Central memory CD8-positive, alpha-beta T cell (primary cell): ENCODE results near the gene PDXDC1.
"Not testable (repeated sequence)": the region's sequence is repeated elsewhere in the genome, so short reads cannot be mapped to it uniquely, and the experiment has no call there.

Experiments used
- ATAC-seq: fragments of 150-1000 bp; cut with Tn5 transposase; replicated peaks from 2 replicates; pipeline ENCODE4 v1.10.0; 2022; ENCODE audit warnings: mild to moderate bottlenecking, moderate FRiP score, moderate number of reproducible peaks; ENCODE audit not compliant: poor library complexity, severe bottlenecking; ENCODE audit errors: extremely low read depth
- DNase-seq, 2 donors: peaks; one replicate each; pipeline ENCODE4 v3.0.0; 2021; ENCODE audit warnings: low spot score in 2 of 2
- H3K27ac Mint-ChIP-seq: one replicate; pipeline ENCODE4 v1.8.0; 2022; ENCODE audit warnings: low read depth, mild to moderate bottlenecking, moderate library complexity, mixed read lengths
- H3K27me3 Mint-ChIP-seq: one replicate; pipeline ENCODE4 v1.8.0; 2022; ENCODE audit warnings: mixed read lengths
- H3K36me3 Mint-ChIP-seq: one replicate; pipeline ENCODE4 v1.8.0; 2022; ENCODE audit warnings: mild to moderate bottlenecking, moderate library complexity, mixed read lengths; ENCODE audit not compliant: insufficient read depth
- H3K4me1 Mint-ChIP-seq: one replicate; pipeline ENCODE4 v1.8.0; 2022; ENCODE audit warnings: mixed read lengths
- H3K4me3 Mint-ChIP-seq: one replicate; pipeline ENCODE4 v1.8.0; 2022; ENCODE audit warnings: mild to moderate bottlenecking, moderate library complexity, mixed read lengths
- H3K9me3 Mint-ChIP-seq: one replicate; pipeline ENCODE4 v1.8.0; 2022; ENCODE audit warnings: mixed read lengths

PDXDC1 gene

DNA sequence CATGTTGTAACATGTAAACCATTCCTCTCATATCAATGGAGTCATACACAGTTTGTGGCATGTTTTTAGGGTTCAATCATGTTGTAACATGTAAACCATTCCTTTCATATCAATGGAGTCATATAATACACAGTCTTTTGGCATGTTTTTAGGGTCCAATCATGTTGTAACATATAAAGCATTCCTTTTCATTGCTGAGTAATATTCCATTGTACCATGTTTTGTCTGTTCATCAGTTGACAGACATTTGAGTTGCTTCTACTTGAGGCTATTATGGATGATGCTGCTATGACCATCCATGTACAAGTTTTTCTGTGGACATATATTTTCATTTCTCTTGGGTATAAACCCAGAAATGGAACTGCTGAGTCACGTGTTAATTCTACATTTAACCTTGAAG is 106.1 kb downstream of the PDXDC1 start:
- not testable (repeated sequence) for H3K27ac Mint-ChIP-seq, DNase-seq, H3K27me3 Mint-ChIP-seq, H3K4me1 Mint-ChIP-seq, H3K9me3 Mint-ChIP-seq, H3K4me3 Mint-ChIP-seq, ATAC-seq
- H3K36me3 Mint-ChIP-seq = peaks cover 72% of the 10 kb centered on the region

GRCh38 chr16:15082788-15083187 is 108.0 kb downstream of the PDXDC1 start:
- H3K4me1 Mint-ChIP-seq, H3K4me3 Mint-ChIP-seq, H3K9me3 Mint-ChIP-seq, H3K27ac Mint-ChIP-seq, DNase-seq, H3K27me3 Mint-ChIP-seq, ATAC-seq: not testable (repeated sequence)
- peaks cover 60% of the 10 kb centered on the region for H3K36me3 Mint-ChIP-seq

- not testable (repeated sequence) for H3K27me3 Mint-ChIP-seq, H3K9me3 Mint-ChIP-seq, DNase-seq, H3K4me3 Mint-ChIP-seq, ATAC-seq, H3K27ac Mint-ChIP-seq
- Mint-ChIP-seq H3K4me1 (peaks cover 24% of the 10 kb centered on the region), H3K36me3 (peaks cover 41% of the 10 kb centered on the region)
Observed at GRCh38 chr16:15090663-15091269, 115.9 kb downstream of the PDXDC1 start.

DNA sequence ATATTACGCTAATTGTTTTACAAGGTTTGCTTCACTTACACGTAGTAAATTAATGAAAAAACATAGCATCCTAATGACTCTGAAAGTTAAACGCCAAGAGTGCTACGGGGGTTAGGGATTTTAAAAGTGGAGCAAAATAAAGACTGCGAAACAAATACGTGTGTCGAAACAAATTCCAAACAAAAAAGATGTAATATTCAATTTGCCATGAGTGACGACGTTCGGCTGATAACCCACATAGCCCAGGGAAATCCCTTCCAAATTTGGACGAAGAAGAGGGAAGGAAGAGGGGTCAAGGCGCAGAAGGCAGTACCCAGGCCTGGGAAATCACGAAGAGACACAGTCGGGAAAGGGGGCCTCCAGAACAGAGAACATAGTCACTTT is 118.7 kb downstream of the PDXDC1 start:
- DNase-seq, H3K9me3 Mint-ChIP-seq, ATAC-seq, H3K27me3 Mint-ChIP-seq: not testable (repeated sequence)
- peak overlapping the region; percentile 98 for H3K4me3 Mint-ChIP-seq
- peaks cover 24% of the 10 kb centered on the region for H3K4me1 Mint-ChIP-seq
- H3K36me3 Mint-ChIP-seq = peaks cover 30% of the 10 kb centered on the region
- peak overlapping the region; percentile 94 for H3K27ac Mint-ChIP-seq

- Mint-ChIP-seq H3K4me3 (peak within 1 kb of the TSS; percentile 98), H3K36me3 (peaks cover 26% of the 10 kb centered on the region), H3K4me1 (peaks cover 24% of the 10 kb centered on the region), H3K27ac (peak within 1 kb of the TSS; percentile 94)
- DNase-seq (peak; percentile 63 to 65), ATAC-seq (peak; percentile 98)
- not testable (repeated sequence) for H3K27me3 Mint-ChIP-seq, H3K9me3 Mint-ChIP-seq
Observed at GRCh38 chr16:15093955-15094827, 119.4 kb downstream of the PDXDC1 start, which contains the start of gene RRN3. Gene RRN3, minus strand, starts transcription at chr16:15094272. Its CDS starts 39 bp downstream, at chr16:15094233.

DNA sequence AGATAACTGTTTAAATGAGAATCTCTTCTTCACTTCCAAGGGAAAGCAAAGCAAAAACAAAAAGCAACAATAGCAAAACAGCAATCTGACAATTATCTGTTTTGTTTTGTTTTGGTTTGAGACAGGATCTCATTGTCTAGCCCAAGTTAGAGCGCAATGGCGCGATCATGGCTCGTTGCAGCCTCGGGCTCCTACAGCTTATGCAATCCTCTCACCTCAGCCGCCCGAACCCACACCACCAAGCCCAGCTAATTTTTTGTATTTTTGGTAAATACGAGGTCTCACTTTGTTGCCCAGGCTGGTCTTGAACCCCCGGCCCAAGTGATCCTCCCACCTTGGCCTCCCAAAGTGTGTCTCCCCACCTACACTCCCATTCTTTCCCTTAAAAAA is 121.8 kb downstream of the PDXDC1 start:
- H3K9me3 Mint-ChIP-seq = not testable (repeated sequence)

GRCh38 chr16:15099366-15099909 is 124.6 kb downstream of the PDXDC1 start:
- not testable (repeated sequence) for H3K36me3 Mint-ChIP-seq, H3K9me3 Mint-ChIP-seq, H3K4me1 Mint-ChIP-seq, ATAC-seq, H3K27me3 Mint-ChIP-seq, H3K27ac Mint-ChIP-seq, H3K4me3 Mint-ChIP-seq, DNase-seq

More for the DNA sequence above, 121.8 kb downstream of the PDXDC1 start:
- DNase-seq, H3K4me3 Mint-ChIP-seq, ATAC-seq, H3K36me3 Mint-ChIP-seq, H3K27me3 Mint-ChIP-seq, H3K27ac Mint-ChIP-seq: not testable (repeated sequence)
- H3K4me1 Mint-ChIP-seq = peaks cover 24% of the 10 kb centered on the region

GRCh38 chr16:15100372-15100987 is 125.7 kb downstream of the PDXDC1 start:
- DNase-seq, ATAC-seq, H3K4me3 Mint-ChIP-seq, H3K27ac Mint-ChIP-seq, H3K9me3 Mint-ChIP-seq, H3K36me3 Mint-ChIP-seq, H3K27me3 Mint-ChIP-seq, H3K4me1 Mint-ChIP-seq: not testable (repeated sequence)

GRCh38 chr16:15127641-15128425 is 153.0 kb downstream of the PDXDC1 start:
- H3K9me3 Mint-ChIP-seq, H3K36me3 Mint-ChIP-seq, DNase-seq, ATAC-seq, H3K4me1 Mint-ChIP-seq, H3K27ac Mint-ChIP-seq, H3K4me3 Mint-ChIP-seq, H3K27me3 Mint-ChIP-seq: not testable (repeated sequence)

DNA sequence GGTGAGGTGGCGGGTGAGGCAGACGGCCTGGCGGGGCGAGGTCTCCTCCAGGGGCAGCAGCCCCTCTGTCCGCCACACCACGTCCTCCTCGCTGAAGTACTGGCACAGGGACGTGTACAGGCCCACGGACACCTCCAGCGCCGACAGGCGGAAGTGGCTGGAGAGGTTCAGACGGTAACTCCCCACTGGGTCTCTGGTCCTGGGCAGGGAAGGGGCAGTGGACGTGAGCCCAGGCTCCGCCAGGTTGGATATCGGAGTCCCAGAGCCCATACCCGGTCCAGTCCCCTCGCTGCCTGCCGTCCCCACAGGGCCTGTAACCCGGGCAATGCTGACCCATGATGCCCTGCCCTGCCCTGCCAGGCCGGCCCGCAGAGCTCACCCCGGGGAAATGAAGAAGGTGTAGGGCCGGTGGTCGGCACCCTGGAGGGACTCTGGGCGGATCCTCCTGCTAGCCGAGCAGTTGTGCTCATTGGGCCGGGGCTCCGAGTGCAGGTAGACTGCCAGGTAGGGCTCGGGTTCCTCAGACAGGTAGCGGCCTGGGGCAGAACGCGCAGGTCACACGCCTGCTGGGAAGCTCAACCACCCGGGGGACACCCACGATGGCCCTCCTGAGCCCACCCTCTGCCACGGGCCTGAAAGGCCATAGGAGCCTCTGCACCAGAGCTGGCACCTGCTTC is 155.6 kb downstream of the PDXDC1 start:
- H3K36me3 Mint-ChIP-seq, ATAC-seq, DNase-seq, H3K4me3 Mint-ChIP-seq, H3K27ac Mint-ChIP-seq, H3K4me1 Mint-ChIP-seq, H3K9me3 Mint-ChIP-seq, H3K27me3 Mint-ChIP-seq: not testable (repeated sequence)

DNA sequence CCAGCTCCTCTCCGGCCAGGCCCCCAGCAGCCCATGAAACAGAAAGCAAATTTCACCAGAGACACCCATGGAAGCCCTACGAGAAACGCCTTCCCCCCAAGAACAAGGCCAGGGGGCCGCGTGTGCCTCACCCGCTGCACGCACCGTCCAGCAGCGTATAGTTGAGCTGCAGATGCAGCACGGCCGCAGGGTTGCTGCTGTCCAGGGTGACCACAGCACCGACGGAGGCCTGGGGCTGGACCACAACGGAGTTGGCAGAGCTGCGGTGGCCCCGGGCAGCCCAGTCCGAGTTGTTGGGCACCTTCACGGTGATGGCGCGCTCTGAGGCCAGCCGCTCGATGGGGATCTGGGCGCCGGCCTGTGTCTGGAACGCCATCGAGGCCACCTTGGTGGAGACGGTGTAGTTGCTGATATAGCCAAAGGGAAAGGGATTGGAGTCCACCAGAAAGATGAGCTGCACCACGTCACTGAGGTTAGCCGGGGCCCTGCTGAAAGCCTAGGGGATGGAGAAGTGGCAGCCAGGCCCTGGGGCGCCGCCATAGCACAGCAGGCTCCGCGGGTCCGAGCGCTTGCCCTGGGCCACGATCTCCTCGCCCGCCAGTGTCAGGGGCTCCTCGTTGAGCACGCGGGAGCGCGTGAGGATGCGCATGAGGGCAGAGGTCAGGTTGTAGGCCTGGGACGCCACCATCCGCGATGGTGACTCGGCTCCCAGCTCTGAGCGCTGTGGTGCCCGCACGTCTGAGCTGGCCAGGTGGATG is 156.3 kb downstream of the PDXDC1 start:
- not testable (repeated sequence) for H3K9me3 Mint-ChIP-seq, H3K27me3 Mint-ChIP-seq, ATAC-seq, H3K36me3 Mint-ChIP-seq, DNase-seq, H3K27ac Mint-ChIP-seq, H3K4me1 Mint-ChIP-seq, H3K4me3 Mint-ChIP-seq
